Measurements from ENCODE around the gene UAP1L1. TPM values are rescaled to one million over a fixed set of nuclear protein-coding genes. Genes with fewer than 3 reads are reported as not detected.
A peak's percentile ranks its signal among the peaks of the same experiment; 100 is the strongest.

UAP1L1 gene
- total and polyA plus RNA-seq, 9 of the 15 experiments (the other 6 are each of a cell fraction or from before 2014, with no cell fraction given): 0.20 to 8.6 (median 3.7) TPM

DNA sequence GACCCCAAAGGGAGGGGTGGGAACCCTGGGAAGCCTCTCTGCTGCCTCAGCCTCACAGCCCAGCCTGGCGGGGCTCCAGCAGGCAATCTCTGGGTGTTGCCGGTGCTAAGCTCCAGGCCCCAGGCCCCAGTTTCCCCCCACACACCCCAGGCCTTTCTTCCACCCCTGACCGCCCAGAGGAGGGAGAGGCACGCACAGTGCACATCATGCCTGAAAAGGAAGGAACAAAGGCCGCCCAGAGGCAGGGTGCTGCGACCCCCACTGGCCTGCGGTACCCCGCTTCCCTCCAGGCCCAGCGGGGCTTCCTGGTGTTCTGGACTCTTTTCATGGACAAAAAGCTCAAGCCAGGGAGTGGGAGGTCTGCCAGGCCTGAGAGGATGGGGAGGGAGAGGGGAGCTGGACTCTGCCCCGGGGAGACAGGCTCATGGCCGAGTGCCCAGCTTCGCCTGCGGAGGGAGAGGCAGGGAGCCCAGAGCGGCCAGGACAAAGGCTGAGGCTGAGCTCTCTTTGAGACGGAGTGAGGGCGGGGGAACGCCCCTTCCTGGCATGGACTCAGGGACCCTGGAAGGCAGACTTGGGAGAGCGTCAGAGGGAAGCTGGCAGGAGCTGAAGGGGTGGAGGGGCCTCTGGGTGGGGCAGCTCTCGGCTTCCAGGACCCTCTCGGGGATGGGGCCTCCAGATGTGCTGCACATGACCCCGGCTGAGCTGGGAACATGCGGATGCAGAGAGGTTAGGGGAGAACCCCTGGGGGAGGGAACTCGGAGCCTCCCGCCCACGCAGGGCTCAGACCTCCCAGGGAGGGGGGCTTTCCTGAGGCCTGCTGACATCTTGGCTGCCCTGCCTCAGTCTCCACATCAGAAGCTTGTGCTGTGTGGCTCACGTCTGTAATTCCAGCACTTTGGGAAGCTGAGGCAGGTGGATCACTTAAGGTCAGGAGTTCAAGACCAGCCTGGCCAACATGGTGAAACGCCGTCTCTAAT is 21.6 kb upstream of the UAP1L1 start:
- Histone ChIP-seq H3K4me3 (no peak overlapping the region), H3K79me2 (ENCODE audit: control insufficient read depth, insufficient read depth, low read length) (no peaks in the 10 kb centered on the region), H2AFZ (ENCODE audit: low read depth, low read length) (no peak overlapping the region), H4K20me1 (replicated peaks; ENCODE audit: control insufficient read depth, insufficient read depth, low read length) (no peaks in the 10 kb centered on the region; the same call in none of the 2 replicates), H3K36me3 (ENCODE audit: control insufficient read depth, insufficient read depth, low read length) (no peaks in the 10 kb centered on the region), H3K9me1 (ENCODE audit: control insufficient read depth, insufficient read depth, low read length) (no peaks in the 10 kb centered on the region), H3K27me3 (ENCODE audit: control insufficient read depth in 2 of 2, insufficient read depth in 2 of 2, low read length in 2 of 2) (no peaks in the 10 kb centered on the region), H3K4me2 (ENCODE audit: insufficient read depth, low read length) (no peak overlapping the region), H3K27ac (ENCODE audit: extremely low read depth, low read depth, low read length) (no peak overlapping the region), H3K9ac (ENCODE audit: insufficient read depth in 1 of 2, low read depth in 2 of 2, low read length in 2 of 2) (peak overlapping the region in 1 of 2 experiments; percentile 14; a peak in 2 of 4 replicates), H3K4me1 (replicated peaks in 1 of 2; ENCODE audit: control insufficient read depth in 2 of 2, insufficient read depth in 2 of 2, low read length in 2 of 2) (peaks cover 0 to 50% of the 10 kb centered on the region in 2 experiments; a peak in 2 of 5 replicates), H3K9me3 (replicated peaks; ENCODE audit: control insufficient read depth, insufficient read depth, low read depth, low read length) (no peaks in the 10 kb centered on the region)
- FAIRE-seq: no peak
- TF ChIP-seq EGR1 (conservative IDR thresholded peaks at IDR 0.05) (peak; percentile 42; the same call in 1 of the 2 replicates), HNRNPH1 (optimal IDR thresholded peaks at IDR 0.05; ENCODE audit: low read depth, low read length) (no peak), GABPB2 (CRISPR knock-in tag; conservative IDR thresholded peaks at IDR 0.05) (no peak)
- intact Hi-C loops (cut with micrococcal nuclease) (no loop called here), in situ Hi-C loops (cut with MboI) (no loop called here)
- no peak for ATAC-seq
- no peak for DNase-seq (ENCODE audit: extremely low read depth in 1 of 4, low spot score in 3 of 4)
- POLR2A ChIA-PET: interaction anchor here (0.6 to 1.4 kb wide), 4 partner anchors 8 to 156 kb away, joined by 4 to 5 read pairs (median 4); partner anchors contain the start of gene C8G
- CTCF ChIA-PET (ENCODE audit: low intra/inter-chr PET ratio): no interaction called here
- WGBS (ENCODE audit: insufficient coverage, low coverage, missing lambda C conversion rate): 46% methylated on average over 26 of the region's 28 CpGs
- no TSS peak for BruUV-seq (replicated peaks)

Data from K562 (cell line).